Motor neuron (in vitro differentiated cells): Measurements from ENCODE around the gene SLC9A3. TPM values are rescaled to one million over a fixed set of nuclear protein-coding genes. Genes with fewer than 3 reads are reported as not detected.

Experiments used
- ATAC-seq, 8 experiments: fragments of 200-7000 bp; cut with Tn5 transposase; replicated peaks in 6 of 8; 2 replicates each; pipeline ENCODE4 v1.8.0; 2021; ENCODE audit warnings: mild to moderate bottlenecking in 8 of 8, moderate library complexity in 8 of 8
- H3K27ac ChIP-seq, 2 donors: fragments of 250-450 bp; sonication (Bioruptor Pico); 2 replicates each; pipeline ENCODE4 v1.9.0; 2021; ENCODE audit warnings: antibody characterized with exemption in 2 of 2, mild to moderate bottlenecking in 2 of 2, moderate library complexity in 1 of 2
- H3K4me1 ChIP-seq, 2 donors: fragments of 250-450 bp; sonication (Bioruptor Pico); replicated peaks in 1 of 2; 2 replicates each; pipeline ENCODE4 v1.6.1; 2021; ENCODE audit warnings: antibody characterized with exemption in 2 of 2, mild to moderate bottlenecking in 2 of 2, moderate library complexity in 1 of 2
- H3K4me3 ChIP-seq, 5 donors: fragments of 250-450 bp; sonication (Bioruptor Pico); 2 replicates each; pipeline ENCODE4 v1.9.0; 2021; ENCODE audit warnings: antibody characterized with exemption in 5 of 5, mild to moderate bottlenecking in 5 of 5, moderate library complexity in 4 of 5
- WGBS, 10 experiments: fragments of 450-650 bp; shearing (Covaris generic); methylation state at CpG; one replicate each; pipeline ENCODE4 v1.0.0; 2022; 5-methylcytosine and 5-hydroxymethylcytosine counted together
- in situ Hi-C, 9 experiments: fragments of 400-800 bp; cut with MboI; loops; one replicate each; pipeline ENCODE4 v1.15.0; 2021; ENCODE audit warnings: low sequenced_read_pairs in 9 of 9, low pct_unique_long_range_greater_than_20kb in 2 of 9; ENCODE audit not compliant: unreplicated experiment in 9 of 9
- total RNA-seq, 8 experiments: library from RNA; unstranded; fragments of 300-600 nt; gene quantifications; 2 replicates each; pipeline versions ENCODE4 v1.2.3 to v1.2.4, GENCODE V29; 2022

Gene SLC9A3
- total RNA-seq: 10 to 100 TPM in 1 of 8 experiments, 1 to 10 TPM in 6, under 1 TPM in 1; 0.97 to 92.5 (median 1.6) TPM

DNA sequence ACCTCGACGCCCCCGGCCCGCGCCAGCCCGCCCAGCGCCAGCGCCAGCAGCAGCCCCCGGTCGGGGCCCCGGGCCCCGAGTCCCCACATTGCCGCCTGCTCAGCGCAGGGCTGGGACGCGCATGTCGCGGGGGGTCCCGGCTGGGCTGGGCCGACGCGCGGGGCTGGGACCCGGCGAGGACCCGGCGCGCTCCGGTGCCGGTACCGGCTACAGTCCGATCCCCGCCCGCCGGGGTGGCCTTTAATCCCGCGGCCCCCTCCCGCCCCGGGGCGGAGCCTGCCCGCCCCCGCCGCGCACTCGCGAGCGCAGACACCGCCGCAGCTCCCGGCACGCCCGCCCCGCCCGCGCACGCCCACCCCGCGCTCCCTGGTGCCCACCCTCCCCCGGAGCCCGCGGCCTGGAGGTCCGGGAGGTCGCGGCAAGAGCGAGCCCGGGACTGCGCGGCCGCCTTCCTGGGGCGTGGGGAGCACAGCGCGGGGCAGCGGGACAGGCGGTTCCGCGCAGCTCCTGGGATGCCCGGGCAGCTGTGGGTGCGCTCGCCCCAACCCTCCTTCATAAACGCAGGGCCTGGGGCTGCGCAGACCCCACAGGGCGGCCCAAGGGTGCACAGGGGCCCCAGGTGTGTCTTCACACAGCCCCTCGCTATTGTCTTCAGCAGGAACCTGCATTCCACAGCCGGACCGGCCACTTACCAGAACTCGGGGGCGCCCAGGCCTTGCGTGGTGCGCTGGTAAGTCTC is at the start of gene SLC9A3:
Gene SLC9A3, minus strand, starts transcription at position 216 of the 739 bp plus-strand sequence.
- no peak within 1 kb of the TSS for H3K27ac ChIP-seq
- peaks cover 11 to 16% of the 10 kb centered on the region in 2 donors for H3K4me1 ChIP-seq
- H3K4me3 ChIP-seq: peak within 1 kb of the TSS in 3 of 5 donors; percentile 13 to 23 (median 20)
- in situ Hi-C loops: no loop called here
- peak in 5 of 8 experiments; percentile 18 to 38 (median 33) for ATAC-seq
- WGBS, 10 experiments: no CpG with 5 or more reads among the region's 89 CpGs

DNA sequence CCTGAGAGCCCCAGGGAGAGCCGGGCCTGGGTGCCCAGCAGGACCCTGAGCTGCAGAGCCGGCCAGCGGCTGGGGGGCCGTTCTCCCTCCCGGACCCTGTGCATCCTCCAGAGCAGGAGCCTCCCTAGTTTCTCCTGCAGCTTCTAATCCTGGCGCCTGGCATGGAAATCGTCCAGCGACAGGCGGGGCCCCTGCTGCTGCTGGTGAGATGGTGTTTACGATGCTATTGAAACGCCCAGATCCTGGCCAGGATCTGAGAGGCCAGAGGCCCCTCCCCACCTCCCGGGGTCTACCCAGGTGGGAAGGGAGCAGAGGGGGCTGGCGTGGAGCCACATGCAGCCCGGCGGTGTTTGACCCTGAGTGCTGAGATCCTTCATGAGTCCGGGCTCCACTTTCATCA is 49.7 kb upstream of the SLC9A3 start:
- 75% methylated on average over 11 of the region's 16 CpGs; no CpG with 5 or more reads in 9 of the 10 experiments for WGBS, 10 experiments
- in situ Hi-C loops: no loop called here
- Histone ChIP-seq H3K4me3 (no peak overlapping the region), H3K27ac (no peak overlapping the region), H3K4me1 (no peaks in the 10 kb centered on the region)
- peak in 2 of 8 experiments; percentile 18 to 75 for ATAC-seq

DNA sequence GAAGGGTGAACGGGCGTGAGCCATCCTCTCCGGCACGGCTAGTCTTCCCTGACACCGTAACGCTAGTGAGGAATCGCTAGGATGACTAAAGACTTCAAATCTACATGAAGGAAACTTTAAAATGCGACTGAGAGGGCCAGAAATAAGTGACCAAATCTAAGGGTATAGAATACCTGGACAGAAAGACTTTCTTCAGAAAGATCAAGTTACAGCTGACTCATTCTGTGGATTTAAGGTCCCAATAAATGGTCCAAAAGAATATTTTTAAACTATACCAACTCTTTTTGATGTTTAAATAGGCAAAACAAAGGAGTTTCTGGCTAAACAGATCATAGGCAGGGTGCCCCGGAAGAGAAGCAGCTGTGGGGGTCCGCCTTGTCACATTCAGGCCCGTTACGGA is 49.0 kb upstream of the SLC9A3 start:
- 80 to 100% (median 88%) methylated on average over 2 to 12 of the region's 12 CpGs; no CpG with 5 or more reads in 2 of the 10 experiments for WGBS, 10 experiments

DNA sequence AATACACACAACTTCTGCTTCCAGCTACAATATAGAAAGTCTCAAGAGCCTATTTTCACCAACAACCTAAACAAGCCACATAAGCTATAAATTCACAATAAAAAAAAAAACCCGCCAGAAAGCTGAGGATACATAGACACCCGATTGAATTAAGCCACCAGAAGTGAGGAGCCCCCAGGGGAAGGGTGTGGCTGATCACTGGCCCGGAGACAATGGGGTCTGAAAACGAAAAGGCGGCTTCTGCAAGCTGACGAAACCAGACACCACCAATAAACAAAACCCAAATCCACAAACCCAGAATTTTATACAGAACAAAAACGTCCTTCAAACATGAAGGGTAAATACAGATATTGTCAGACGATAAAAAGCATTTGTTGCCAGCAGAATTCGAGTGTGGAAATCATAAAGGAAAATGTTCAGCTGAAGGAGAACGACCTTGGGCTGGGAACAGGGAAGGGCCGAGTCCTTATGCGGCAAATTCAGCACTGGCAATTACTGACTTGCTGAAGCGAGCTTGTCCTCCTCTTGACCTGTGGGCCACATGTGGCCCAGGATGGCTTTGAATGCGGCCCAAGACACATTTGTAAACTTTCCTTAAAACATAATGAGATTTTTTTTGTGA is 48.3 kb upstream of the SLC9A3 start:
- ATAC-seq: peak in 3 of 8 experiments; percentile 37 to 88 (median 75)
- no peaks in the 10 kb centered on the region for H3K4me1 ChIP-seq
- H3K27ac ChIP-seq: no peak overlapping the region
- H3K4me3 ChIP-seq: no peak overlapping the region
- in situ Hi-C loops: no loop called here
- WGBS, 10 experiments: 11 to 70% (median 44%) methylated on average over 1 to 14 of the region's 14 CpGs

More for the DNA sequence above, 49.0 kb upstream of the SLC9A3 start:
- no peak for ATAC-seq
- H3K4me3 ChIP-seq: no peak overlapping the region
- no peaks in the 10 kb centered on the region for H3K4me1 ChIP-seq
- no peak overlapping the region for H3K27ac ChIP-seq
- in situ Hi-C loops: no loop called here

DNA sequence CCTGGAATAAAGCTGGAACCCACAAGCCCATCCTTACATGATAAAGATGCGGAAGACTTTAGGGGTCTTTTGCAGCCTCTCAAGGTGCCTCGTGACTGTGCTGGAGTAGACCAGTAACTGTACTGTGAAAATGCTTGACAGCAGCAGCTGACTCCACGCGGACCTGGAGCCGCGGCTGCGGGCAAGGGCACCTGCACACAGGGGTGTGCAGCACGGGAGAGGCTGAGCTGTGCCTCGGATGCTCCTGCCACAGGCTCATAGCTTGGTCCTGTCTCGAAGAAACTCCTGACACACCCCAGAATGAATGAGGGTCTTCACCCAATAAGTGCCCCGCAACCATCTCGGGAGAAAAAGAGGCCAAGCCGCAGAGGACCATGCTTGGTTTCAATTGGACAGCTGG is 47.5 kb upstream of the SLC9A3 start:
- WGBS, 10 experiments: 38 to 90% (median 80%) methylated on average over 1 to 8 of the region's 13 CpGs; no CpG with 5 or more reads in 2 of the 10 experiments
- Histone ChIP-seq H3K27ac (no peak overlapping the region), H3K4me1 (no peaks in the 10 kb centered on the region), H3K4me3 (no peak overlapping the region)
- no peak for ATAC-seq
- in situ Hi-C loops: no loop called here

DNA sequence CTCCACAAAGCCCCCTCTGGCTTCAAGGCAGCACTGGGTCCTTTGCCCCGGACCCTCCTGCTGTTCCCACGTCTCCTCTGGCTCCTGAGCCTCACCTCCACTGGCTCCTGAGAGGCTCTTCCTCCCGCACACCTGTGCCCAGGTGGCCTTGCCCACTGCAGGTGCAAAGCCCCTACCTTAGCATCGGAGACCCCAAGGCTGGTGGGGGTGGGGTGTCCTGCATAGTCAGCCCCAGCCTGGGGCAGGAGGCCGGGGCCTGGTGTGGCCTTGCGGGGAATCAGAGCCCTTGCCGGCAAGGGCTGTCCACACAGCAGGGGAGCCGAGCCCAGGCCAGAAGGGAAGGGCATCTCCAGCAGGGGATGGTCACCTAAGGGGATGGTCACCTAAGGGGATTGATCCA is 46.6 kb upstream of the SLC9A3 start:
- WGBS, 10 experiments: 33 to 100% methylated on average over 1 of the region's 8 CpGs; no CpG with 5 or more reads in 8 of the 10 experiments
- in situ Hi-C loops: no loop called here
- ATAC-seq: no peak
- H3K4me1 ChIP-seq: no peaks in the 10 kb centered on the region
- no peak overlapping the region for H3K27ac ChIP-seq
- H3K4me3 ChIP-seq: no peak overlapping the region

DNA sequence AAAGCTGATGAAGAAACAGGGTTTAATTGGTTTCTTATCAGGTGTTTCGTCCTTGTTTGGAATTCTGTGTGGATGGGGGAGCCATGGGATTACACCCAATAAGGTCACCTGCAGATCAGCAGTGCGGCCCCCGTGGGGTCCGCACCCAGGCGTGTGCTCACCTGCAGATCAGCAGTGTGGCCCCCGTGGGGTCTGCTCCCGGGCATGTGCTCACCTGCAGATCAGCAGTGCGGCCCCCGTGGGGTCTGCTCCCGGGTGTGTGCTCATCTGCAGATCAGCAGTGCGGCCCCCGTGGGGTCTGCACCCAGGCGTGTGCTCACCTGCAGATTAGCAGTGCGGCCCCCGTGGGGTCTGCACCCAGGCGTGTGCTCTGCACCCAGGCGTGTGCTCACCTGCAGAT is 46.2 kb upstream of the SLC9A3 start:
- no peaks in the 10 kb centered on the region for H3K4me1 ChIP-seq
- in situ Hi-C loops: no loop called here
- 60 to 90% (median 78%) methylated on average over 1 to 4 of the region's 17 CpGs; no CpG with 5 or more reads in 6 of the 10 experiments for WGBS, 10 experiments
- ATAC-seq: no peak
- no peak overlapping the region for H3K27ac ChIP-seq
- no peak overlapping the region for H3K4me3 ChIP-seq

DNA sequence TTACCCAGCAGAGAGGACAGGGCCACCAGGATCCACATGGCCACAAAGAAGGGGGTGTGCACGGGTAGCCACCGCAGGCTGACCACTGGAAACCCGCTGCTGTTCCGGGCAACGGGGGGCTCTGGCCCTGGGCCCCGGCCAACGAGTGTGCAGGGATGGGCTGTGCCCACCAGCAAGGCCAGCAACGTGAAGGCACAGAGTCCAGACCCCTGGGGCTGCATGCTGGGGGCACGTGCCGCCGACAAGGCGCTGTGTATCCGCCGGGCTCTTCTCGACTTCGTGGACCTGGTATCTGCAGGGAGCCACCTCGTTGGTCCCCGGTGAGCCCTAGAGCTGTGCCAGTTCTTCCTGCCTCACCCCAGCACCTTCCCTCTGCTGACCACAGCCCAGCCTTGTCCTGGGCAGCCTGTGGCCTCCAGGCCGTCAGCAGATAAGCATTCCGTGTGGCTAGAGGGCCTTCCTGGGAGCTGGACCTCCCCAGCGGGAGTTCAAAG is 45.7 kb upstream of the SLC9A3 start:
- WGBS, 10 experiments: 51 to 100% (median 82%) methylated on average over 2 to 7 of the region's 21 CpGs; no CpG with 5 or more reads in 3 of the 10 experiments
- no peak for ATAC-seq
- in situ Hi-C loops: no loop called here
- H3K27ac ChIP-seq: no peak overlapping the region
- H3K4me1 ChIP-seq: no peaks in the 10 kb centered on the region
- H3K4me3 ChIP-seq: no peak overlapping the region

DNA sequence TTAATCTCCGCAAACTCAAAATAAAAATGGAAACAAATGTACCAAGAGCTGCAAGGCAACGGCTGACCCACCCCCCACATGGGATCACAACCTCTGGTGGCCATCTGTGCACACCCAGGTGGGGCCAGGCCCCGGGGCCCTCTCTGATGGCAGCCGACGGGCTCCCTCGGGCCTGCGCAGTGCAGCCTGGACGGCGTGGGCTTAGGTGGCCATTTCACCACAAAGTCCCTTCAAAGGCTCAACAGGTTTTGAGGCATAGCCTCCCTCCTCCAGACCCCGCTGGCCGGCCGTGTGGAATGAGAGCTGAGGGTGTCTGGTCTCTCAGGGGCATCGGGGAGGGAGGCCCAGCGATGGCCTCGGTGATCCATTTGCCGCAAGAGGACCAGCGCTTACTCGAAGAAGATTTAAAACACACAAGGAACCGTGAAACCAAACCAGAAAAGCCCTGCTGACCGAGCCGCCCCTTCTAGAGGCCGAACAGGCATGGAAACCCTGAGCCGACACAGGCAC is 45.2 kb upstream of the SLC9A3 start:
- no peak for ATAC-seq
- Histone ChIP-seq H3K4me1 (no peaks in the 10 kb centered on the region), H3K4me3 (no peak overlapping the region), H3K27ac (no peak overlapping the region)
- 65 to 100% (median 100%) methylated on average over 1 to 5 of the region's 23 CpGs; no CpG with 5 or more reads in 5 of the 10 experiments for WGBS, 10 experiments
- in situ Hi-C loops: no loop called here

DNA sequence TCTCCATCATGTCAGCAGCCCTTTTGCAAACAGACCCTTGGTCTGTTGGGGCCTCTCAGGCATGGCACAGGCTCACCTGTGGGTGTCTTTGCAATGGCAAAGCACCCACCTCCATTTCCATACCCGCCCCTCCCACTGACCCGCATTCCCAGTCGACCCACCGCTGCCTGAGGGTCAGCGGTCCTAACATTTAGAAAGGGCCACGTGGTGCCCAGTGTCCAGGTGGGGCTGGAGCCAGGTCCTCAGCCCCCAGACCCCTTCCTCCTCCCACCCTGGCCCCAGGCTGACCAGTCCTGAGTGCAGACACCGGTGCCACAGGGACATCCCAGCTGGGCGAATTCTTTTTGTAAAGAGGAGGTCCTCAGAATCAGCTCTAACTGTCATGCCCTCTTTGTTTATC is 44.6 kb upstream of the SLC9A3 start:
- in situ Hi-C loops: no loop called here
- Histone ChIP-seq H3K4me3 (no peak overlapping the region), H3K4me1 (no peaks in the 10 kb centered on the region), H3K27ac (no peak overlapping the region)
- ATAC-seq: no peak
- 50 to 73% methylated on average over 2 of the region's 8 CpGs; no CpG with 5 or more reads in 8 of the 10 experiments for WGBS, 10 experiments

DNA sequence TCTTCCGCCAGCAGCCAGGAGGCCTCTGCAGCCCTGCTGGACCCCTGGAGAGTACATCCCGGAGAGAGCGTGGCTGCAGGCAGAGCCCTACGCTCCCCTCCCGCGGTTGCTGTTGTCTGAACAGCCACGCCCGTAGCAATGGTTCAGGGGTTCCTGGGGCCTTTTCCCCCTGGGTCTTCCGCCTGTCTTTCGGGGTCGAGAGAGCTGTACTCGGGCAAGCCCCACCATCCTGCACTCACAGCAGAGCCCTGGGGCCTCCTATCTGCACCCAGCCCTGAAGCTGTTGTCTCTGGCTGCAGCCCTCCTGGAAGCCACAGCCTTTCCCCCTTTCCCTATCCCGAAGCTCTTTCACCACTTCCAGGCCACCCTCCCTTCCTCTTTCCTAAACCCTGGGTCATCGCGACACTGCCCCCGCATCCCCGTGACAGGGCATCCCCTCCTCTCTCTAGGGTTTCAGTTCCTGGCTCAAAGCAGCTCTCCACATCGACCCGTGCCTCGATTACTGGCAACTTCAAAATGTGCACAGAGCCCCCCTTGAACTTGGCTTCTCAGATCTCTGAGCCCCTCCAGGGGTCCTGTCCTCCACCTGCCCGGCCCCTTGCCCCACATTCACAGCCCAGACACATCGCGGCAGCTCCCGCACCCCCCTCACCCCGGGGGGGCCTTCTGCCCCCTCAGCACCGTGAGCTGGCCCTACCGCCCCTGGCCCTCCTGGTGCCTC is 44.0 kb upstream of the SLC9A3 start:
- H3K4me1 ChIP-seq: no peaks in the 10 kb centered on the region
- peak in 1 of 8 experiments; percentile 26 for ATAC-seq
- in situ Hi-C loops: no loop called here
- H3K4me3 ChIP-seq: no peak overlapping the region
- H3K27ac ChIP-seq: no peak overlapping the region
- WGBS, 10 experiments: 50 to 60% methylated on average over 1 to 2 of the region's 27 CpGs; no CpG with 5 or more reads in 8 of the 10 experiments

DNA sequence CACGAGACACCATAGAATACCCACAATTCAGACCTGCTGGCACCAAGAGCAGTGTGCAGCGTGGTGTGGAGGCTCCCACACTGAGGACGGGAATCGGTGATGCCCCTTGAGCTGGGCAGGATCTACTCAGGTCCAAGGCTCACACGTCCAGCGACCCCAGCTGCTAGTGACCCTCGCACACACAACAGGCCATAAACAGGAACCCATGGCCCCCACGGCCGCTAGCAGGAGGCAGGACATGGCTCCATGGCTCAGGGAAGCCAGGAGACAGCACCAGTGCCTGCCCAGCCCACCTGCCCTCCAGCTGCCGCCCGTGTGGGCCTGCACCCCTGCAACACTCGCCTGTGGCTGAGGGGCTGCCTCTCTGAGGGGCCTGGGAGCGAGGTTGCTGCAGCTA is 43.4 kb upstream of the SLC9A3 start:
- ATAC-seq: no peak
- Histone ChIP-seq H3K4me1 (no peaks in the 10 kb centered on the region), H3K4me3 (no peak overlapping the region), H3K27ac (no peak overlapping the region)
- in situ Hi-C loops: no loop called here
- 60 to 81% (median 62%) methylated on average over 1 to 6 of the region's 13 CpGs; no CpG with 5 or more reads in 6 of the 10 experiments for WGBS, 10 experiments
